T-helper 9 cell (primary cell): ENCODE results near the gene PRR5.
"Not testable (repeated sequence)": the region's sequence is repeated elsewhere in the genome, so short reads cannot be mapped to it uniquely, and the experiment has no call there.

ENCODE experiments used
- DNase-seq: peaks from one replicate; pipeline ENCODE4 v3.0.0-alpha.2; 2020

Gene PRR5

GRCh38 chr22:44736581-44737405 lies 34.8 kb downstream of the PRR5 start:
- DNase-seq: no peak

- DNase-seq: no peak
Measured at GRCh38 chr22:44737406-44738346, 35.7 kb downstream of the PRR5 start.

- no peak for DNase-seq
Measured at GRCh38 chr22:44738347-44738715, 36.3 kb downstream of the PRR5 start.

- no peak for DNase-seq
Measured at GRCh38 chr22:44739024-44739423, 37.0 kb downstream of the PRR5 start.

- not testable (repeated sequence) for DNase-seq
Measured at GRCh38 chr22:44739666-44740065, 37.7 kb downstream of the PRR5 start.

GRCh38 chr22:44740307-44740706 lies 38.3 kb downstream of the PRR5 start:
- no peak for DNase-seq

GRCh38 chr22:44741929-44742328 lies 39.9 kb downstream of the PRR5 start:
- DNase-seq: no peak

- DNase-seq: no peak
Measured at GRCh38 chr22:44743247-44743646, 41.2 kb downstream of the PRR5 start.

GRCh38 chr22:44743804-44744211 lies 41.8 kb downstream of the PRR5 start:
- no peak for DNase-seq

- no peak for DNase-seq
Measured at GRCh38 chr22:44745853-44746789, 44.1 kb downstream of the PRR5 start.

- not testable (repeated sequence) for DNase-seq
Measured at GRCh38 chr22:44747784-44748127, 45.8 kb downstream of the PRR5 start.

GRCh38 chr22:44748524-44748923 lies 46.5 kb downstream of the PRR5 start:
- no peak for DNase-seq

GRCh38 chr22:44750481-44750880 lies 48.5 kb downstream of the PRR5 start:
- no peak for DNase-seq

GRCh38 chr22:44752285-44753188 lies 50.5 kb downstream of the PRR5 start, which contains the start of gene ARHGAP8:
ARHGAP8 (plus strand) TSS chr22:44752575; CDS start chr22:44786528, 33,953 bp downstream.
- DNase-seq: no peak

- DNase-seq: no peak
Measured at GRCh38 chr22:44753189-44754042, 51.4 kb downstream of the PRR5 start.

- DNase-seq: no peak
Measured at GRCh38 chr22:44754998-44755397, 53.0 kb downstream of the PRR5 start.

GRCh38 chr22:44755417-44755816 lies 53.4 kb downstream of the PRR5 start:
- no peak for DNase-seq

- no peak for DNase-seq
Measured at GRCh38 chr22:44755956-44756361, 54.0 kb downstream of the PRR5 start.

- no peak for DNase-seq
Measured at GRCh38 chr22:44758344-44758973, 56.5 kb downstream of the PRR5 start.

- no peak for DNase-seq
Measured at GRCh38 chr22:44759001-44759400, 57.0 kb downstream of the PRR5 start.
